ENCODE data around the gene SPARCL1.

DNA sequence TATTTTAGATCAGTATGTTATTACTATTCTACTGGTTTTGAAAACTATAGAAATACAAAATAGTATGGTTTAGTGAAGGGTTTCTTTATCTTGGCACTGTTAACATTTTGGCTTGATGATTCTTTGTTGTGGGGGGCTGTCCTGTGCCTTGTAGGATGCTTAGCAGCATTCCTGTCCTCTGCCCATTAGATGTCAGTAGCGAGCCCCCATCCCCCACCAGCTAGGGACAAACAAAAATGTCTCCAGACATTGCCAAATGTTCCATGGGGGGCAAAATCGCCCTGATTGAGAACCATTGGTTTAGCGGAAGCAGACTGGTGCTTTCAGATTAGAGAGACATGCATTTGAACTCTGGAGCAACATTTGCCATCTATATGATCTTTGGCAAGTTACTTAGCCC is 23.3 kb downstream of the SPARCL1 start:
- TF ChIP-seq, protein P1, sequence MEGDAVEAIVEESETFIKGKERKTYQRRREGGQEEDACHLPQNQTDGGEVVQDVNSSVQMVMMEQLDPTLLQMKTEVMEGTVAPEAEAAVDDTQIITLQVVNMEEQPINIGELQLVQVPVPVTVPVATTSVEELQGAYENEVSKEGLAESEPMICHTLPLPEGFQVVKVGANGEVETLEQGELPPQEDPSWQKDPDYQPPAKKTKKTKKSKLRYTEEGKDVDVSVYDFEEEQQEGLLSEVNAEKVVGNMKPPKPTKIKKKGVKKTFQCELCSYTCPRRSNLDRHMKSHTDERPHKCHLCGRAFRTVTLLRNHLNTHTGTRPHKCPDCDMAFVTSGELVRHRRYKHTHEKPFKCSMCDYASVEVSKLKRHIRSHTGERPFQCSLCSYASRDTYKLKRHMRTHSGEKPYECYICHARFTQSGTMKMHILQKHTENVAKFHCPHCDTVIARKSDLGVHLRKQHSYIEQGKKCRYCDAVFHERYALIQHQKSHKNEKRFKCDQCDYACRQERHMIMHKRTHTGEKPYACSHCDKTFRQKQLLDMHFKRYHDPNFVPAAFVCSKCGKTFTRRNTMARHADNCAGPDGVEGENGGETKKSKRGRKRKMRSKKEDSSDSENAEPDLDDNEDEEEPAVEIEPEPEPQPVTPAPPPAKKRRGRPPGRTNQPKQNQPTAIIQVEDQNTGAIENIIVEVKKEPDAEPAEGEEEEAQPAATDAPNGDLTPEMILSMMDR (IDR thresholded peaks at IDR 0.05; ENCODE audit: low read depth, low read length, poor library complexity, severe bottlenecking) = peak; percentile 30
- TF ChIP-seq EZH2phosphoT487 (IDR thresholded peaks at IDR 0.05; ENCODE audit: borderline replicate concordance, low read length) = no peak

Measured in DOHH2 (cell line).